HG03460 (cell line): ENCODE data around the gene CALML6.

Source experiments
- ATAC-seq: cut with Tn5 transposase; IDR thresholded peaks from one replicate; pipeline ENCODE4 v1.9.1; 2021; ENCODE audit not compliant: unreplicated experiment

Gene CALML6

DNA sequence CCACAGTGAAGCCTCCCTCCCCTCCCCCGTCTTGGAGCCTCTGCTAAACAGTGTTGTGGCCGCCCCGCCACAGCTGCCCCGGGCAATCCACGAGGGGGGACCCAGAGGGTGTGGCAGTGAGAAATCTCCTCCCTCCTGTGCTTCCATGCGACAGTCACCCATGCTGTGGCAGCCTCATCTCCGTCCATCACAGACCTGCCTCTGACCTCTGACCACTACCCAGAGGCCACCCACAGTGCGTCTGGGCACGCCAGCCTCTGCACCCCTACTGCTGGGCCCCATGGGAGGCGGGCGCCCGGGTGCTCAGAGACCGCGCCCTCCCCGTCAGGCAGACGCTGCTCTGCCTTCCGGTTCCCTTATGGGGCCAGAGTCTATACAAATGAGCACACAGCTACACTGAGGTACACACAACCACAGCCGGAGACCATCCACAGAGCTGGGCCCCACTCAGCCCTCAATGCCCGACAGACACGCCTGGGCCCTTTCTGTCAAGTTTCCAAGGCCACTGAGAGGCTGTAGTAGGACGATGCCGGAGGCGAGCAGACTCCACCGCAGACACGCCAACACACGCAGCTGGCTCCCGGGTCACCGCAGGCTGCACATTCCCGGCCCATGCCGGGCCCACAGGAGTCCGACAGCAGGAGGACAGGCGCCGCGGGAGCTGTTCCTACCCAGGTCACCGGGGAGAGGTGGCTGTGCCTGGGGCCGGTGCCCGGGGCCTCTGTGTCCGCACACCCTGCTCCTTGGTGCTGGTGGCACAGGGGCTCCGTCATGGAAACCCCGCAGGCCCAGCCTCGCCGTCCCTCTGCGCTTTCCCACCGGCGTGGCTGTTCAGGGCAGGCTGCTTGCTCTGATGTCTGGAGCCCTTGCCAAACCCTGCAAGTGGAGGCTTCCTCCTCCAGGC, 27.9 kb downstream of the CALML6 start:
- ATAC-seq, result no peak

- no peak for ATAC-seq
Observed at GRCh38 chr1:1943834-1944570, 28.9 kb downstream of the CALML6 start.

DNA sequence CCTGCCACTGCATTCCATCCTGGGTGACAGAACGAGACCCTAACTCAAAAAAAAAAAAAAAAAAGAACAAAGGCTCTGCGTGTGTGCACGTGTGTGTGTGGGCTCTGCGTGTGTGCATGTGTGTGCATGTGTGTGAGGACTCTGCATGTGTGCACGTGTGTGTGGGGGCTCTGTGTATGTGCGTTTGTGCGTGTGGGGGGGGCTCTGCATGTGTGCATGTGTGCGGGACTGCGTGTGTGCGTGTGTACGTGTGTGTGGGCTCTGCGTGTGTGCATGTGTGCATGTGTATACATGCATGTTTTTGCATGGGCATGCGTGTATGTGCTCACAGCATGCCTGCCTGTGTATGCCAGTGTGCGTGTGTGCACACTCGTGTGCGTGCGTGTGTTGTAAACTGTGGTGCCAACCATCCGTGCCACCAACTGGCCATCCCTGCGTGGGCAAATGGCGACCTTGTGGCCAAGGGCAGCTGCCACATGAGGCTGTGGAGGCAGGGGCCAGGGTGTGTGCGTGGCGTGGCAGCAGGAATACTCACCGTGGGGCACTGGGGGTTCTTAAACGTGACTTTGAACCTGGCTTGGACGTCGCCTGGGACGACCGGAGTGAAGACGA, 30.8 kb downstream of the CALML6 start:
- no peak for ATAC-seq

GRCh38 chr1:1946540-1946939, 31.5 kb downstream of the CALML6 start:
- no peak for ATAC-seq

DNA sequence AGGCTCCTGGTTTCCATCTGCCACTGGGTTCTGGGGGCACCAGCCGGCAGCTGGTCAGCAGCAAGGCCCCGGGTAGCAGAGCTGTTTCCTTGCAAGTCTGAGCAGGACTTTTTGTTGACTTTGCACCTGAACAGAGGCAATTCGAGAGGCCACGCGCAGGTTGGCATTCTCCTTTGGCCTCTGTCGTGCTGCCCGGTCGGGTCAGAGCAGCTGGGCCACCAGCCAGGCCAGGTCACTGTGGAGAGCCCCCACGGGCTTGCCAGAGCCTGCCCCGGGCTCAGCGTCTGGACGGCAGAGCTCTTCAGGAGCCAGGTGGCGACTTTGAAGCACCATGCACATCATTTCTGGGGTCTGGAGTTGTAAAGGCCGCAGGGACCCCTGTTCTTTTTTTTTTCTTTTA, 32.4 kb downstream of the CALML6 start:
- ATAC-seq, result no peak

DNA sequence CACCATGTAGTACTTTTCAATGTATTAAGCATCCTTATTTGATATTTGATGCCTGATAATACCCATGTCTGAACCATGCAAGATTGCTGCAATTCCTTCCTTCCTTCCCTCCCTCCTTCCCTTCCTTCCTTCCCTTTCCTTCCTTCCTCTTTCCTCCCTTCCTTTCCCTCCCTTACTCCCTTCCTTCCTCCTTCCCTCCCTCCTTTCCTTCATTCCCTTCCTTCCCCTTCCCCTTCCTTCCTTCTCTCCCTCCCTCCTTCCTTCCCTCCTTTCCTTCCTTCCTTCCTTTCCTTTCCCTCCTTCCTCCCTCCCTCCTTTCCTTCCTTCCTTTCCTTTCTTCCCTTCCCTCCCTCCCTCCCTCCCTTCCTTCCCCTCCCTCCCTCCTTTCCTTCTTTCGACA, 33.7 kb downstream of the CALML6 start:
- ATAC-seq, result no peak

GRCh38 chr1:1950940-1951339, 35.9 kb downstream of the CALML6 start:
- ATAC-seq, result no peak

- ATAC-seq, result no peak
Observed at GRCh38 chr1:1954015-1954414, 39.0 kb downstream of the CALML6 start.

DNA sequence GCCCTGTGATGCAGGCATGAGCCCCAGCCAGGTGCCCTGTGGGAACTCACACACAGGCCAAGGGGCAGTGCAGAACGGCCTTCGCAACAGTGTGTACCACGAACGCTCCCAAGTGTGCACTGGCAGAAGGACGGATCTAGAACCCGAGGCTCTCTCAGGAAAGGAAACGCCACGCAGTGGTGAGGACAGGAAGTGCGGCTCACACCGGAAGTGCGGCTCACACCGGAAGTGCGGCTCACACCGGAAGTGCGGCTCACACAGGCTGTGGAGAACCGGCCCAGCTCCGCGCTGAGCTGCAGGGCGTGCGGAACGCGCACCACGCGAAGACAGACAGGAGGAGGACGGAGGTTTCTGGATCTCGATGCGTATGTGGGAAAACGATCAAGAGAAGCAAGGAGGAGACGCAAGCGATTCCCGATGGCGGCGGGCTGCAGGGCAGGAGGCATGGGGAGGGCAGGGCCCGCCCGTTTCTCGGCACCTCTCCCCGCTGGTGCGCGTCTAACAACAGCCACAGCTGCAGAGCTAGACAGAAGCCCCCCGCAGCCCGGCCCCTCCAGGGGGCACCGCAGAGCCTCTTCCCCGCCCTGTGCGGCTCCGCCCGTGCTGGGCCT, 39.9 kb downstream of the CALML6 start:
- ATAC-seq, result no peak

DNA sequence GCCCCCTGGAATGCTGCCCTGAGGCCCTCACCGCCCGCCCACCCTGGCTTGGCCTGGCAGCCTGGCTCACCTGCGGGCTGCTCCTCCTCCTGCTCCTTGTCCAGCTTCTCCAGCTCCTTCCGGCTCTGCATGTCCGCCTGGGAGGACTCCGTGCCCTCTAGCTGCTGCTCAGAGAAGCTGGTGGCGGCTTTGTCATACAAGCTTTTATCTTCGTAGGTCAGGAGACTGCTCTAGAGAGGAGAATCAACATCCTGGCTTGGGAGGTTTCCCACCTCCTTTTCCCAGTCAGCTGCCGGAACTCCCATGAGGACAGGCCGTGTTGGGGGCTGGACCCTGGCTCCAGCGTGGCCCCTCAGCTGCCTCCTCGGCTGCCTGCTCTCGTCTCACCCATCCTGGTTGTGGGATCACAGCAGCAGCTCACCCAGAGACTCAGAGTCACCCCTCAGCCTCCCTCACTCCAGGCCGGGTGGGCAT, 40.6 kb downstream of the CALML6 start:
- ATAC-seq, result no peak

GRCh38 chr1:1956101-1956500, 41.0 kb downstream of the CALML6 start:
- ATAC-seq, result no peak

GRCh38 chr1:1956586-1957532, 41.8 kb downstream of the CALML6 start:
- no peak for ATAC-seq

DNA sequence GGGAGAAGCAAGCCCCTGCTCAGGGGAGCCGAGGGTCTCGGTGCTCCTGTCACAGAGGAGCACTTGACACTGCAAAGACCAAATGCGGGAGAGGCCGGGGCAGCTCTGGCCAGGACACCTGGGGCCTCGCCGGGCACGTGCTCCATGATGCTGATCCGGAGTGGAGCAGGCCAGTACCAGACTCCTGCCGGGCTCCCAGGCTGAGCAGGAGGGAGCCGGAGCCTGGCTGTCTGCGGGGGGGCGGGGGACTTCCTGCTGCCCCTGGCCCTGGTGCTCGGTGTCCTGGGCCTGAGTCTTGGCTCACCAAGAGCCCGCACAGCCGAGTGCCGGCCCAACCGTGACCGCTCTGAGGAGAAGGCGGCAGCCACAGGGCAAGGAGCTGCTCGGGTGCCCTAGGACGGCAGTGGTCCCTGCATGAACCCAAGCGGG, 42.5 kb downstream of the CALML6 start:
- ATAC-seq, result no peak

GRCh38 chr1:1958071-1958541, 43.0 kb downstream of the CALML6 start:
- ATAC-seq, result no peak

- ATAC-seq, result no peak
Observed at GRCh38 chr1:1959459-1959839, 44.4 kb downstream of the CALML6 start.

DNA sequence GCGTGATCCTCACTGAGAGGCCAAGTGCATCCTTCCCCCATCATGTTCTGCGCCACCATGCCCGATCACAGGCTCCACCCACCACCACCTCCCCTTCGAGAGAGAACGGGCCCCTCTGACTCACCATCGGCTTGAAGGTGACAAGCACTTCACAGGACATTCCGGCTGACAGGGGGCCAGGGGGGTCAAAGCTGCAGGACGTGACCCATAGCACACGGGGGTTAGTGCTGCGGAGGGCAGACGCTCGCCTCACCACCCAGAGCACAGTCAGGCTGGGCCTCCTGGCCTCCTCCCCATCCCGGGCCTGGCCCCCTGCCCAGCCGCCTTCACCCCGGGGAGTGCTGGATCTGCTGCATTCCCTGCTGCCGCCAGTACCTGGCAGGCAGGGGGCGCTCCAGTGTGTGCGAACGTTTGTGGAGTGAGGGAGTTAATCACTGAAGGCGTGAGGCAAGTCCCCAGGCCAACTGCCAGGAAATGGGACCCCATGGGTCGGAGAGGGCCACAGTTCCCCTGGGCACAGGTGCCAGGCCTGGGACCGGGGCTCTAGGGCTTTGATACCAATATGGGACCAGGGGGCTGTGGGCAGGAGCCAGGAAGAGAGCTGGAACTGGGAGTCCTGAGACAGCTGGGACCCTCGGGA, 44.9 kb downstream of the CALML6 start:
- no peak for ATAC-seq

DNA sequence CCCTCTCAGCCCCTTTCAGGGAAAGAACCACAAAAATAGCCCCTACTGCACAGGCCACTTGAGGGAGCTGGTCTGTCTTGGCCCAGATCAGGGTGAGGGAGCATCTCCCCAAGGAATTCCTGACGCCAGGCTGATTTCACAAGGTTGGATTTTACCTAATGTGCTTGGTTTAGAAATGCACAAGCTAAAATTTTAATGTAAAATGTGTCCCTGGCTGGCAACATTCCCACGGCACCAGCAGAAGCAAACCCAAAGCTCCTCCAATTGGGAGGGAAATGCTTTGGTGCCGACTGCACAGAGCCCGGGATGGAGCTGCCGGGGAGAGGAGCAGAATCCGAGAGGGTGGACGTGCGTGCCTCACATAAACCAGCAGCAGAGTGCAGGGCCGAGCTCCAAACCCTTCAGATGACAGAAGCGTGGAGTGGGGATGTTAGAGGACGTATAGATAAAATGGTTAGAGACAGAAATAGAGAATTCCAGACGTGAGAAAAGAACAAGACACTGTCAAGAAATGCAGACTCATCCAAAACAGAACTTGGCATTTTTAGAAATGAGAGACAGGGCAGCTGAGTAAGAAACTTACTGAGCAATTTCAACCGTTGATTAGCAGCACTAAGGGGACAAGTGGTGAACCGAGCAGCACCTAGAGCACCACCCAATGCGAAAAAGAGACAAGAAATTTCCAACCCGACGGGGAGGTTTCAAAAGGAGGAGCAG, 45.6 kb downstream of the CALML6 start:
- no peak for ATAC-seq

GRCh38 chr1:1962752-1963151, 47.7 kb downstream of the CALML6 start:
- ATAC-seq, result no peak

- no peak for ATAC-seq
Observed at GRCh38 chr1:1963570-1963969, 48.5 kb downstream of the CALML6 start.
